Measurements from ENCODE around the gene MAP3K15. TPM values are rescaled to one million over a fixed set of nuclear protein-coding genes. Genes with fewer than 3 reads are reported as not detected.

The MAP3K15 gene
- total RNA-seq, 2 donors from 2014 or later = 0.56 TPM; not detected in 1

DNA sequence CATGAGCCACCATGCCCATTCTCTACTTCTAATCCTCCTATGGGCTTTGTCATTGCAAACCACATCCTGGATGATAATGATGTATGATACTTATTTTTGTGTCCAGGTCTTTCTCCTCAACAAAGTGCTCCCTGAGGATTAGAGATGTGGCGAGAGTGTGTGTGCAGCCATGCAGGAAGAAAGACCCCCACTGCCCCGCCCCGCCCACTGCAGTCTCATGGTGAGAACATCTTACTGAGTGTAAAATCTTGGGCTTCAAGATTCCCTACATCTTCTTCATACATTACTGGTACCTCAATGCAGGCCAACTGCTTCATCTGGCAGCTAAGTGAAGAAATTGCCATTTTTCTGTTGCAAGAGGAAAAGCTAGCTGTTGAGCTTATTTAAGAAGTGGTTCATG lies 25.9 kb upstream of the MAP3K15 start:
- ATAC-seq (ENCODE audit: insufficient number of reproducible peaks, low FRiP score, low read depth) = no peak
- no peak overlapping the region for H3K27ac ChIP-seq
- H3K4me3 ChIP-seq = no peak overlapping the region
- TF ChIP-seq, protein P1, sequence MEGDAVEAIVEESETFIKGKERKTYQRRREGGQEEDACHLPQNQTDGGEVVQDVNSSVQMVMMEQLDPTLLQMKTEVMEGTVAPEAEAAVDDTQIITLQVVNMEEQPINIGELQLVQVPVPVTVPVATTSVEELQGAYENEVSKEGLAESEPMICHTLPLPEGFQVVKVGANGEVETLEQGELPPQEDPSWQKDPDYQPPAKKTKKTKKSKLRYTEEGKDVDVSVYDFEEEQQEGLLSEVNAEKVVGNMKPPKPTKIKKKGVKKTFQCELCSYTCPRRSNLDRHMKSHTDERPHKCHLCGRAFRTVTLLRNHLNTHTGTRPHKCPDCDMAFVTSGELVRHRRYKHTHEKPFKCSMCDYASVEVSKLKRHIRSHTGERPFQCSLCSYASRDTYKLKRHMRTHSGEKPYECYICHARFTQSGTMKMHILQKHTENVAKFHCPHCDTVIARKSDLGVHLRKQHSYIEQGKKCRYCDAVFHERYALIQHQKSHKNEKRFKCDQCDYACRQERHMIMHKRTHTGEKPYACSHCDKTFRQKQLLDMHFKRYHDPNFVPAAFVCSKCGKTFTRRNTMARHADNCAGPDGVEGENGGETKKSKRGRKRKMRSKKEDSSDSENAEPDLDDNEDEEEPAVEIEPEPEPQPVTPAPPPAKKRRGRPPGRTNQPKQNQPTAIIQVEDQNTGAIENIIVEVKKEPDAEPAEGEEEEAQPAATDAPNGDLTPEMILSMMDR (IDR thresholded peaks at IDR 0.05) = no peak
- H3K4me1 ChIP-seq (ENCODE audit: control insufficient read depth in 1 of 2, low read depth in 2 of 2) = no peaks in the 10 kb centered on the region
- DNase-seq (ENCODE audit: low spot score) = no peak
- H3K27me3 ChIP-seq (replicated peaks; ENCODE audit: insufficient read depth) = no peaks in the 10 kb centered on the region
- no peaks in the 10 kb centered on the region for H3K9me3 ChIP-seq
- no peaks in the 10 kb centered on the region for H3K36me3 ChIP-seq

DNA sequence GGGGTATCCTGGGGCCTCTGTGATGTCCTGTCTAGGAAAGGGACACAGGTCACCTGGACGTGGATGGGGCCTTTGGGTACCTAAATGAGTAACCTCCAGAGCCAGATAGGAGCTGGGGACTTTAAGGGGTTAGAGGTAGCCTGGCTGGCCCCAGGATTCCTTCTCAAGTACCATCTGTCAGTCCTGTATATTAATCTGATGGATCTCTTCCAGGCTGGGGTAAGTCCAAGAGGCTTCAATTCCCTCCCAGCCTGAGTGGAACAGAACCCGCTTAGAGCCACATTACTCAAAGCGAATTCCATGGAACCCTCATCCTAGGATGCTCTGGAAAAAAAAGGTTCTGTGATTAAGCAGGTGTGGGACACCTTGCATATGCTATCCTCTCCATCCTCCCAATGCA lies 24.8 kb upstream of the MAP3K15 start:
- Histone ChIP-seq H3K4me3 (no peak overlapping the region), H3K36me3 (no peaks in the 10 kb centered on the region), H3K9me3 (no peaks in the 10 kb centered on the region), H3K4me1 (ENCODE audit: control insufficient read depth in 1 of 2, low read depth in 2 of 2) (no peaks in the 10 kb centered on the region), H3K27ac (no peak overlapping the region), H3K27me3 (replicated peaks; ENCODE audit: insufficient read depth) (no peaks in the 10 kb centered on the region)
- TF ChIP-seq, protein P1 (IDR thresholded peaks at IDR 0.05) = no peak
- ATAC-seq (ENCODE audit: insufficient number of reproducible peaks, low FRiP score, low read depth) (no peak), DNase-seq (ENCODE audit: low spot score) (no peak)

DNA sequence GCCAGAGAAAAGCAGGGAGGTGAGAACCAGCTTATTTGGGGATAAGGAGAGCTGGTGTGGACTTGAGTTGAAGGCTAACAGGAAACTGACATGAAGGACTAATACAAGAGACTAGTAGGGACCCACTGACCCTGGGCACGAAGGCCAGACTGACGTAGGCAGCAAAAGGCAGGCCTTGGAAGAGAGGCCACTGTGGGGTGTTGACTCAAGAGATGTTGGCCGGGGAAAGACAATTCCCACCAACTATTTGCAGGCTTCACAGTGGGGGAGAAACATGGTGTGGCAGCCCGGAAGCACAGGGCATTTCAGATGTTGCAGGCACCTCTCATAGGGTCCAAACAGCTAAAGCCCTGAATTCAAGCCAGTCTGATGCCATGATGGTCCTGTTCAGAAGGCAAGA lies 24.4 kb upstream of the MAP3K15 start:
- Histone ChIP-seq H3K27me3 (replicated peaks; ENCODE audit: insufficient read depth) (no peaks in the 10 kb centered on the region), H3K36me3 (no peaks in the 10 kb centered on the region), H3K4me3 (no peak overlapping the region), H3K27ac (no peak overlapping the region), H3K9me3 (no peaks in the 10 kb centered on the region), H3K4me1 (ENCODE audit: control insufficient read depth in 1 of 2, low read depth in 2 of 2) (no peaks in the 10 kb centered on the region)
- TF ChIP-seq, protein P1 (IDR thresholded peaks at IDR 0.05) = no peak
- no peak for DNase-seq (ENCODE audit: low spot score)
- ATAC-seq (ENCODE audit: insufficient number of reproducible peaks, low FRiP score, low read depth) = no peak

DNA sequence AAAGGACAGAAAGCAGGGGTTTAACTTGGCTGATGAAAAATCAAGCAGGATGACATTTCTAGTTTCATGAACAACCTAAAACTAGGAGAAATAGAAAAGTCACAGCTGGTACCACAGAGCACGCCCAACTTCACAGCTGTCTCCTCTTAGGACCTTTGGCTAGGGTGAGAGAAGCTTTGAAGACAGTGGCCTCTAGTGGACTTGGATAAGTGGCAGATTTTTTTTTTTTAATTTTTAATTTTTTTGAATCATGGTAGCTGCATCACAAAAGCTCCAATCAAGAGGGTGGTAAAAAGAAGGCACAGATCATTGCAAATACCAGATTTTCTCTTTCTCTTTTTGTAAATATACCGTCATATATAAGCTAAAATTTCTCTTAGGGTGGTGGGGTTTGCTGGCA lies 20.2 kb upstream of the MAP3K15 start:
- Histone ChIP-seq H3K4me1 (ENCODE audit: control insufficient read depth in 1 of 2, low read depth in 2 of 2) (no peaks in the 10 kb centered on the region), H3K9me3 (no peaks in the 10 kb centered on the region), H3K27ac (no peak overlapping the region), H3K36me3 (no peaks in the 10 kb centered on the region), H3K4me3 (no peak overlapping the region), H3K27me3 (replicated peaks; ENCODE audit: insufficient read depth) (no peaks in the 10 kb centered on the region)
- ATAC-seq (ENCODE audit: insufficient number of reproducible peaks, low FRiP score, low read depth) = no peak
- DNase-seq (ENCODE audit: low spot score) = no peak
- TF ChIP-seq, protein P1 (IDR thresholded peaks at IDR 0.05) = no peak

DNA sequence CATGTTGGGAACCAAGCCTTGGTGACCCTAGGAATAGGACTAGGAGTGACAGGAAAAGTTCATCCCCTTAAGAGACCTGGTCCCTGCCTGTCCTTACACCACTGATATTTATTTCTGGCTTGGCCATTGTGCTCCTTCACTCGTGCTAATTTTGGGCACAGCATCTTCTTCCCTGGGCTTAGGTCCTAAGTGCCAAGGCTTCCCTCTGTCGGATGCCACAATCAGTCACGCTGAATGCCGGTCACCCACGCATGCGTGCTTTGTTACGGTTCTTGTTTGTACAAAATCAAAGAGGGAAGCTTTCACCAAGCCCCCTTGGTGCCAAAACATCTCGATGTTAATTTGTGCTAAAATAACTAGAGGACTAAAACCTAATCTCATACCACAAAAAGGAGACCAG lies 17.4 kb upstream of the MAP3K15 start:
- ATAC-seq (ENCODE audit: insufficient number of reproducible peaks, low FRiP score, low read depth) = no peak
- Histone ChIP-seq H3K9me3 (no peaks in the 10 kb centered on the region), H3K27ac (no peak overlapping the region), H3K4me3 (no peak overlapping the region), H3K4me1 (ENCODE audit: control insufficient read depth in 1 of 2, low read depth in 2 of 2) (no peaks in the 10 kb centered on the region), H3K27me3 (replicated peaks; ENCODE audit: insufficient read depth) (no peaks in the 10 kb centered on the region), H3K36me3 (no peaks in the 10 kb centered on the region)
- DNase-seq (ENCODE audit: low spot score) = no peak
- TF ChIP-seq, protein P1 (IDR thresholded peaks at IDR 0.05) = no peak
